ENCODE data around the gene TCF12. TPM values are rescaled to one million over a fixed set of nuclear protein-coding genes. Genes with fewer than 3 reads are reported as not detected.

Gene TCF12
- total RNA-seq, 4 donors from 2014 or later, result 105 to 446 (median 180) TPM

GRCh38 chr15:57017024-57017423 is 98.6 kb downstream of the TCF12 start:
- Histone ChIP-seq H3K4me3 (no peak overlapping the region), H3K27ac (no peak overlapping the region), H3K4me1 (peaks cover 0 to 27% (median 16%) of the 10 kb centered on the region in 4 donors), H3K9me3 (no peaks in the 10 kb centered on the region), H3K27me3 (no peaks in the 10 kb centered on the region), H3K36me3 (no peaks in the 10 kb centered on the region)
- intact Hi-C loops (cut with DNase I; ENCODE audit: low total_unique reads), result no loop called here
- in situ Hi-C loops (cut with MboI; ENCODE audit: low pct_ligation_motif_present in 1 of 4, low pct_unique_long_range_greater_than_20kb in 1 of 4, low sequenced_read_pairs in 3 of 4), result no loop called here
- TF ChIP-seq EP300 (IDR thresholded peaks at IDR 0.05; ENCODE audit: low read depth) (no peak), POLR2AphosphoS5 (IDR thresholded peaks at IDR 0.05) (no peak), CTCF (IDR thresholded peaks at IDR 0.05) (no peak), POLR2A (IDR thresholded peaks at IDR 0.05) (no peak)
- DNase-seq, result no peak
- 87 to 89% methylated on average over 3 of the region's 3 CpGs for WGBS, 2 donors (ENCODE audit: low coverage in 1 of 2)

- Histone ChIP-seq H3K4me1 (peaks cover 0 to 27% (median 16%) of the 10 kb centered on the region in 4 donors), H3K27me3 (no peaks in the 10 kb centered on the region), H3K27ac (no peak overlapping the region), H3K9me3 (no peaks in the 10 kb centered on the region), H3K4me3 (no peak overlapping the region), H3K36me3 (no peaks in the 10 kb centered on the region)
- WGBS, 2 donors (ENCODE audit: low coverage in 1 of 2), result 70% methylated on average over 4 of the region's 4 CpGs; no CpG with 5 or more reads in 1 of the 2 donors
- TF ChIP-seq POLR2A (IDR thresholded peaks at IDR 0.05) (no peak), CTCF (IDR thresholded peaks at IDR 0.05) (no peak), POLR2AphosphoS5 (IDR thresholded peaks at IDR 0.05) (no peak), EP300 (IDR thresholded peaks at IDR 0.05; ENCODE audit: low read depth) (no peak)
- intact Hi-C loops (cut with DNase I; ENCODE audit: low total_unique reads) (no loop called here), in situ Hi-C loops (cut with MboI; ENCODE audit: low pct_ligation_motif_present in 1 of 4, low pct_unique_long_range_greater_than_20kb in 1 of 4, low sequenced_read_pairs in 3 of 4) (no loop called here)
- no peak for DNase-seq
Measured at GRCh38 chr15:57018151-57018550, 99.7 kb downstream of the TCF12 start.

GRCh38 chr15:57019496-57020160 is 101.2 kb downstream of the TCF12 start:
- H3K4me3 ChIP-seq, result no peak overlapping the region
- WGBS, 2 donors (ENCODE audit: low coverage in 1 of 2), result 69 to 76% methylated on average over 5 of the region's 5 CpGs
- intact Hi-C loops (cut with DNase I; ENCODE audit: low total_unique reads), result no loop called here
- H3K4me1 ChIP-seq, result peaks cover 0 to 27% (median 16%) of the 10 kb centered on the region in 4 donors
- TF ChIP-seq EP300 (IDR thresholded peaks at IDR 0.05; ENCODE audit: low read depth), result no peak
- no peak for TF ChIP-seq POLR2A (IDR thresholded peaks at IDR 0.05)
- no peak for TF ChIP-seq POLR2AphosphoS5 (IDR thresholded peaks at IDR 0.05)
- no peak for TF ChIP-seq CTCF (IDR thresholded peaks at IDR 0.05)
- no peaks in the 10 kb centered on the region for H3K36me3 ChIP-seq
- in situ Hi-C loops (cut with MboI; ENCODE audit: low pct_ligation_motif_present in 1 of 4, low pct_unique_long_range_greater_than_20kb in 1 of 4, low sequenced_read_pairs in 3 of 4), result no loop called here
- no peaks in the 10 kb centered on the region for H3K27me3 ChIP-seq
- H3K9me3 ChIP-seq, result no peaks in the 10 kb centered on the region
- DNase-seq, result no peak
- no peak overlapping the region for H3K27ac ChIP-seq

GRCh38 chr15:57025264-57025926 is 107.0 kb downstream of the TCF12 start:
- intact Hi-C loops (cut with DNase I; ENCODE audit: low total_unique reads) (no loop called here), in situ Hi-C loops (cut with MboI; ENCODE audit: low pct_ligation_motif_present in 1 of 4, low pct_unique_long_range_greater_than_20kb in 1 of 4, low sequenced_read_pairs in 3 of 4) (no loop called here)
- no peaks in the 10 kb centered on the region for H3K36me3 ChIP-seq
- 84 to 85% methylated on average over 6 to 10 of the region's 10 CpGs for WGBS, 2 donors (ENCODE audit: low coverage in 1 of 2)
- no peak overlapping the region for H3K4me3 ChIP-seq
- TF ChIP-seq POLR2A (IDR thresholded peaks at IDR 0.05), result no peak
- no peak for TF ChIP-seq POLR2AphosphoS5 (IDR thresholded peaks at IDR 0.05)
- no peak for TF ChIP-seq CTCF (IDR thresholded peaks at IDR 0.05)
- TF ChIP-seq EP300 (IDR thresholded peaks at IDR 0.05; ENCODE audit: low read depth), result no peak
- no peaks in the 10 kb centered on the region for H3K27me3 ChIP-seq
- DNase-seq, result no peak
- peaks cover 0 to 12% (median 7%) of the 10 kb centered on the region in 4 donors for H3K4me1 ChIP-seq
- H3K9me3 ChIP-seq, result no peaks in the 10 kb centered on the region
- no peak overlapping the region for H3K27ac ChIP-seq

Measured in transverse colon (tissue), 4 donors.